MM.1S (cell line): Measurements from ENCODE around the gene RAD9B.

Experiments used
- DNase-seq: peaks from one replicate; pipeline ENCODE4 v3.0.0-alpha.2; 2015
- H2AFZ ChIP-seq: fragments of 300-600 bp; sonication (generic); 2 replicates; pipeline ENCODE4 v1.6.0; 2016; ENCODE audit warnings: antibody characterized with exemption, low read length
- H3F3A ChIP-seq: fragments of 300-600 bp; sonication (generic); 2 replicates; pipeline ENCODE4 v1.6.1; 2016; ENCODE audit warnings: mild to moderate bottlenecking, antibody characterized with exemption, low read length, moderate library complexity, mixed read lengths; ENCODE audit not compliant: insufficient read depth
- H3K27ac ChIP-seq: fragments of 300-600 bp; sonication (generic); 2 replicates; pipeline ENCODE4 v1.5.1; 2016; ENCODE audit warnings: mild to moderate bottlenecking, low read length
- H3K27me3 ChIP-seq: fragments of 300-600 bp; sonication (generic); replicated peaks from 2 replicates; pipeline ENCODE4 v1.6.0; 2016; ENCODE audit warnings: low read length; ENCODE audit not compliant: insufficient read depth
- H3K36me3 ChIP-seq: fragments of 300-600 bp; sonication (generic); replicated peaks from 2 replicates; pipeline ENCODE4 v1.6.1; 2016; ENCODE audit warnings: mild to moderate bottlenecking, low read length, mixed read lengths; ENCODE audit not compliant: insufficient read depth
- H3K4me1 ChIP-seq: fragments of 300-600 bp; sonication (generic); 2 replicates; pipeline ENCODE4 v1.6.1; 2016; ENCODE audit warnings: low read length, mixed read lengths
- H3K4me2 ChIP-seq: fragments of 300-600 bp; sonication (generic); 2 replicates; pipeline ENCODE4 v1.6.0; 2016; ENCODE audit warnings: low read depth, low read length
- H3K4me3 ChIP-seq: fragments of 300-600 bp; sonication (generic); 2 replicates; pipeline ENCODE4 v1.5.1; 2016; ENCODE audit warnings: low read length, mixed read lengths
- H3K79me2 ChIP-seq: fragments of 300-600 bp; sonication (generic); 2 replicates; pipeline ENCODE4 v1.6.1; 2016; ENCODE audit warnings: mixed run types, low read length, mixed read lengths
- H3K9ac ChIP-seq: fragments of 300-600 bp; sonication (generic); 2 replicates; pipeline ENCODE4 v1.6.1; 2016; ENCODE audit warnings: low read length, mixed read lengths
- H3K9me2 ChIP-seq: fragments of 300-600 bp; sonication (generic); replicated peaks from 2 replicates; pipeline ENCODE4 v1.6.1; 2016; ENCODE audit warnings: mild to moderate bottlenecking, low read length, mixed read lengths; ENCODE audit not compliant: insufficient read depth
- H3K9me3 ChIP-seq: fragments of 300-600 bp; sonication (generic); replicated peaks from 2 replicates; pipeline ENCODE4 v1.6.1; 2016; ENCODE audit warnings: mild to moderate bottlenecking, low read length, mixed read lengths; ENCODE audit not compliant: insufficient read depth
- H4K20me1 ChIP-seq: fragments of 300-600 bp; sonication (generic); 2 replicates; pipeline ENCODE4 v1.6.1; 2016; ENCODE audit warnings: mild to moderate bottlenecking, low read length, moderate library complexity, mixed read lengths; ENCODE audit not compliant: insufficient read depth
- EZH2 ChIP-seq: fragments of 300-600 bp; sonication (generic); optimal IDR thresholded peaks from 2 replicates; pipeline ENCODE3; 2017; ENCODE audit warnings: low read depth, mild to moderate bottlenecking, antibody characterized with exemption, low read length, mixed read lengths
- EZH2phosphoT487 ChIP-seq: fragments of 300-600 bp; sonication (generic); IDR thresholded peaks from 2 replicates; pipeline ENCODE4 v1.6.1; 2018; ENCODE audit warnings: antibody characterized with exemption, low read length
- TF ChIP-seq, protein P1 (sequence below): fragments of 300-600 bp; sonication (generic); IDR thresholded peaks from 2 replicates; pipeline ENCODE4 v1.5.1; 2016; ENCODE audit warnings: antibody characterized with exemption, low read length, mixed read lengths

The RAD9B gene

DNA sequence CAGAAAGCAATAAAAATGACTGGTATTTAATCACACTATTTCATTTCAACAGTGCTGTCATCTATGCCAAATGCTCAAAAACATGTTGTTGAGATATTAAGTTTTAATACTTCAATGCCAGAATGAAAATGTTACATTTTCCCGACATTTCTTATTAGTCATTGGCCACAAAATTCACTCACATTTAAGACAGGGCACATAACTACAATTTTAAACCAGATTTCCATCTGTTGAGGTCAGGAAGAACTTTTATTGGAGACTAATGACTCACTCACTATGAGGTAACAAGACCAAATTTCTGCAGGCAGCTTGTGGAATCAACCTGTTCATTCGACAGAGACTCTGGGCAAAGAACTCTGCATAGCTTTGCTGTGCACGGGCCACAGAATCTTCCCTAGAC lies 44.2 kb downstream of the RAD9B start:
- H3K27ac ChIP-seq = no peak overlapping the region
- H3K79me2 ChIP-seq = peaks cover 23% of the 10 kb centered on the region
- no peak overlapping the region for H2AFZ ChIP-seq
- H3K4me3 ChIP-seq = no peak overlapping the region
- no peaks in the 10 kb centered on the region for H3K36me3 ChIP-seq
- peaks cover 11% of the 10 kb centered on the region for H3K4me1 ChIP-seq
- no peaks in the 10 kb centered on the region for H3K9me3 ChIP-seq
- H3K9me2 ChIP-seq = no peaks in the 10 kb centered on the region
- DNase-seq = no peak
- H3K4me2 ChIP-seq = no peak overlapping the region
- H4K20me1 ChIP-seq = no peaks in the 10 kb centered on the region
- H3F3A ChIP-seq = peaks cover 5% of the 10 kb centered on the region; the same call in 1 of the 2 replicates
- TF ChIP-seq EZH2 (no peak), EZH2phosphoT487 (no peak)
- TF ChIP-seq, protein P1, sequence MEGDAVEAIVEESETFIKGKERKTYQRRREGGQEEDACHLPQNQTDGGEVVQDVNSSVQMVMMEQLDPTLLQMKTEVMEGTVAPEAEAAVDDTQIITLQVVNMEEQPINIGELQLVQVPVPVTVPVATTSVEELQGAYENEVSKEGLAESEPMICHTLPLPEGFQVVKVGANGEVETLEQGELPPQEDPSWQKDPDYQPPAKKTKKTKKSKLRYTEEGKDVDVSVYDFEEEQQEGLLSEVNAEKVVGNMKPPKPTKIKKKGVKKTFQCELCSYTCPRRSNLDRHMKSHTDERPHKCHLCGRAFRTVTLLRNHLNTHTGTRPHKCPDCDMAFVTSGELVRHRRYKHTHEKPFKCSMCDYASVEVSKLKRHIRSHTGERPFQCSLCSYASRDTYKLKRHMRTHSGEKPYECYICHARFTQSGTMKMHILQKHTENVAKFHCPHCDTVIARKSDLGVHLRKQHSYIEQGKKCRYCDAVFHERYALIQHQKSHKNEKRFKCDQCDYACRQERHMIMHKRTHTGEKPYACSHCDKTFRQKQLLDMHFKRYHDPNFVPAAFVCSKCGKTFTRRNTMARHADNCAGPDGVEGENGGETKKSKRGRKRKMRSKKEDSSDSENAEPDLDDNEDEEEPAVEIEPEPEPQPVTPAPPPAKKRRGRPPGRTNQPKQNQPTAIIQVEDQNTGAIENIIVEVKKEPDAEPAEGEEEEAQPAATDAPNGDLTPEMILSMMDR = no peak
- no peak overlapping the region for H3K9ac ChIP-seq
- no peaks in the 10 kb centered on the region for H3K27me3 ChIP-seq

DNA sequence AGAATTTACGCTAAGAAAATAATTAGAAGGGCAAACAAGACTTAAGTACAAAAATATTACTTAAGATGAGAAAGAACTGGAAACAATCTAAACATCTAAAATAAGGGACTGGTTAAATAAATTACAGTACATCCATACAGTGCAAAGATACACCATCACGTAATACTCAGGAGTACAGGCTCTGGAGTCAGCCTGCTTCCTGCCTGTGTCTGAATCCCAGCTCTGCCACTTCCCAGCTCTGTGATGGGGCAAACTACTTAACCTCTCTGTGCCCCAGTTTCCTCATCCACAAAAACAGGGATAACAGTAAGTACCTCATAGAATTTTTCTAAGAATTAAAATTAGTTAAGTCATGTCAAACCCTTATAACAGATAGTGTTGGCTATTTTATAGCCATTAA lies 45.0 kb downstream of the RAD9B start:
- Histone ChIP-seq H2AFZ (no peak overlapping the region), H3K9me3 (no peaks in the 10 kb centered on the region), H3K4me2 (no peak overlapping the region), H3K27ac (no peak overlapping the region), H3K4me3 (no peak overlapping the region), H3K27me3 (no peaks in the 10 kb centered on the region), H3K4me1 (peaks cover 11% of the 10 kb centered on the region), H4K20me1 (no peaks in the 10 kb centered on the region), H3K9me2 (no peaks in the 10 kb centered on the region), H3F3A (peaks cover 5% of the 10 kb centered on the region; the same call in 1 of the 2 replicates), H3K79me2 (peaks cover 31% of the 10 kb centered on the region), H3K36me3 (no peaks in the 10 kb centered on the region), H3K9ac (no peak overlapping the region)
- DNase-seq = no peak
- TF ChIP-seq EZH2phosphoT487 (no peak), EZH2 (no peak)
- TF ChIP-seq, protein P1 = no peak

DNA sequence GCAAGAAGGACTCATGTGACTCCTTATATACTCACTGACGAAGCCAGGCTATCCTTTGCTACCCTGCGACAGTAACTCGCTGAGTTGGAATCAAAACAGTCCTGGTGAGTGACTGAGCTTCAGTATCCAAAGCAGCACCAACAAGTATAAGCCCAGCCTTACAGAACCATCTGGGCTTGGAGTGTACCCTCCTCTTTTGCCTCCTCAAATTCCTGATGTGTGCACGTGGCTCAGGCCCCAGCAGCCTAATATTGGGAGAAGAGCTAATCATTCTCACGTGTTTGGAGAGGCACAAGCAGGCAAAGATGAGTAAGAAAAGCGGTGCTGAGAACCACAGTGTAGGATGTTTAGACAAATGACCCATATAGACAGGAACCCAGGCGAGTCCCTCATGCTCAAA lies 46.5 kb downstream of the RAD9B start:
- no peaks in the 10 kb centered on the region for H3K9me2 ChIP-seq
- peaks cover 5% of the 10 kb centered on the region; the same call in 1 of the 2 replicates for H3F3A ChIP-seq
- DNase-seq = no peak
- H3K79me2 ChIP-seq = peaks cover 38% of the 10 kb centered on the region
- no peaks in the 10 kb centered on the region for H4K20me1 ChIP-seq
- peaks cover 11% of the 10 kb centered on the region for H3K4me1 ChIP-seq
- H3K4me3 ChIP-seq = no peak overlapping the region
- TF ChIP-seq, protein P1 = no peak
- TF ChIP-seq EZH2phosphoT487 (no peak), EZH2 (no peak)
- H3K4me2 ChIP-seq = no peak overlapping the region
- H3K27ac ChIP-seq = no peak overlapping the region
- no peaks in the 10 kb centered on the region for H3K27me3 ChIP-seq
- H3K9ac ChIP-seq = no peak overlapping the region
- no peaks in the 10 kb centered on the region for H3K36me3 ChIP-seq
- H2AFZ ChIP-seq = no peak overlapping the region
- H3K9me3 ChIP-seq = no peaks in the 10 kb centered on the region
